Inferior parietal cortex (tissue), 1 donor: Measurements from ENCODE around the gene HSP90AB1.

ENCODE experiments used
- DNase-seq: peaks from one replicate; pipeline ENCODE4 v3.0.0-alpha.2; 2016; ENCODE audit errors: extremely low spot score

Gene HSP90AB1

GRCh38 chr6:44235269-44235668 is 11.6 kb upstream of the HSP90AB1 start:
- DNase-seq = no peak

- no peak for DNase-seq
Measured at GRCh38 chr6:44235891-44236516, 10.9 kb upstream of the HSP90AB1 start.

GRCh38 chr6:44237021-44237812 is 9.7 kb upstream of the HSP90AB1 start:
- peak; percentile 74 for DNase-seq

- DNase-seq = peak; percentile 83
Measured at GRCh38 chr6:44237813-44238433, 9.0 kb upstream of the HSP90AB1 start.

- DNase-seq = no peak
Measured at GRCh38 chr6:44238687-44239350, 8.1 kb upstream of the HSP90AB1 start.

- no peak for DNase-seq
Measured at GRCh38 chr6:44243345-44243744, 3.6 kb upstream of the HSP90AB1 start.

- no peak for DNase-seq
Measured at GRCh38 chr6:44245391-44245911, 1.4 kb upstream of the HSP90AB1 start.

- DNase-seq = peak; percentile 77
Measured at GRCh38 chr6:44245912-44246662, 814 bp upstream of the HSP90AB1 start.

- DNase-seq = peak; percentile 71
Measured at GRCh38 chr6:44247338-44248302, 719 bp downstream of the HSP90AB1 start.

- no peak for DNase-seq
Measured at GRCh38 chr6:44248579-44248978, 1.7 kb downstream of the HSP90AB1 start.

- no peak for DNase-seq
Measured at GRCh38 chr6:44249082-44249748, 2.3 kb downstream of the HSP90AB1 start.

- DNase-seq = no peak
Measured at GRCh38 chr6:44250067-44250717, 3.3 kb downstream of the HSP90AB1 start.

GRCh38 chr6:44250718-44251123 is 3.8 kb downstream of the HSP90AB1 start:
- no peak for DNase-seq

- DNase-seq = no peak
Measured at GRCh38 chr6:44251576-44252524, 4.9 kb downstream of the HSP90AB1 start.

GRCh38 chr6:44253307-44254101 is 6.6 kb downstream of the HSP90AB1 start:
- no peak for DNase-seq

- no peak for DNase-seq
Measured at GRCh38 chr6:44254191-44255104, 7.5 kb downstream of the HSP90AB1 start.
